GM12878 (cell line): ENCODE measurements around the gene NTM. TPM values are rescaled to one million over a fixed set of nuclear protein-coding genes. Genes with fewer than 3 reads are reported as not detected.

Experiments
- ATAC-seq: fragments of 200-7000 bp; cut with Tn5 transposase; 3 replicates; pipeline ENCODE4 v1.9.1; 2020; ENCODE audit warnings: mild to moderate bottlenecking, moderate library complexity
- BruUV-seq: library from RNA; stranded (reverse); fragments of 400-500 nt; replicated peaks from 2 replicates; lab custom pipeline; 2021; lab: Mats Ljungman, UMichigan
- CTCF ChIA-PET: fragments of 300-600 bp; sonication (Branson Sonifier 250); formaldehyde crosslinking; extraction: SDS; loops from one replicate; lab custom pipeline; 2021; ENCODE audit warnings: inconsistent platforms; lab: Yijun Ruan, JAX
- POLR2A ChIA-PET: fragments of 350-600 bp; formaldehyde crosslinking; extraction: SDS; loops from one replicate; lab custom pipeline; 2021; ENCODE audit warnings: inconsistent platforms; lab: Charles Lee
- RAD21 ChIA-PET: fragments of 300-600 bp; sonication (Branson Sonifier 250); formaldehyde crosslinking; loops from one replicate; lab custom pipeline; 2023; ENCODE audit warnings: antibody characterized with exemption; ENCODE audit not compliant: unreplicated experiment; lab: Charles Lee
- SMC1A ChIA-PET: fragments of 300-600 bp; sonication (Branson Sonifier 250); formaldehyde crosslinking; loops from one replicate; lab custom pipeline; 2023; ENCODE audit not compliant: unreplicated experiment, uncharacterized antibody; lab: Charles Lee
- DNase-seq: peaks from one replicate; pipeline ENCODE4 v3.0.0-alpha.2; 2011; ENCODE audit warnings: low read depth, low spot score
- FAIRE-seq: peaks from 3 replicates; lab custom pipeline; 2011; peaks lifted over from hg19 to GRCh38; lab: Jason Lieb, UNC
- H2AFZ ChIP-seq: 2 replicates; pipeline ENCODE4 v1.6.0; 2011; ENCODE audit warnings: low read depth, low read length, control low read depth; ENCODE audit not compliant: control insufficient read depth
- H3K27ac ChIP-seq: 2 replicates; pipeline ENCODE4 v1.5.1; 2011; ENCODE audit warnings: control low read depth; ENCODE audit not compliant: control insufficient read depth, insufficient read depth
- H3K27me3 ChIP-seq, 2 experiments: replicated peaks in 1 of 2; 2 replicates each; pipeline versions ENCODE4 v1.6.0 to v1.6.1; 2011; ENCODE audit warnings: low read length in 1 of 2; ENCODE audit not compliant: control insufficient read depth in 2 of 2, insufficient read depth in 2 of 2
- H3K36me3 ChIP-seq, 2 experiments: 2 replicates each; pipeline ENCODE4 v1.5.1; 2011; ENCODE audit warnings: low read length in 1 of 2; ENCODE audit not compliant: control insufficient read depth in 2 of 2, insufficient read depth in 2 of 2
- H3K4me1 ChIP-seq: 2 replicates; pipeline ENCODE4 v1.6.1; 2011; ENCODE audit warnings: mild to moderate bottlenecking, low read length, moderate library complexity, mixed read lengths; ENCODE audit not compliant: control insufficient read depth, insufficient read depth
- H3K4me2 ChIP-seq: 2 replicates; pipeline ENCODE4 v1.6.0; 2011; ENCODE audit warnings: control low read depth; ENCODE audit not compliant: control insufficient read depth, insufficient read depth
- H3K4me3 ChIP-seq: fragments of 200-600 bp; sonication (generic); 2 replicates; pipeline ENCODE4 v1.5.1; 2016
- H3K79me2 ChIP-seq: 2 replicates; pipeline ENCODE4 v1.6.0; 2011; ENCODE audit warnings: low read length; ENCODE audit not compliant: control insufficient read depth, insufficient read depth
- H3K9ac ChIP-seq: 2 replicates; pipeline ENCODE4 v1.8.0; 2011; ENCODE audit warnings: low read length, control low read depth, mixed read lengths; ENCODE audit not compliant: control insufficient read depth, insufficient read depth
- H3K9me3 ChIP-seq: replicated peaks from 3 replicates; pipeline ENCODE4 v1.5.1; 2011; ENCODE audit warnings: mild to moderate bottlenecking, low read length; ENCODE audit not compliant: control insufficient read depth, insufficient read depth
- H4K20me1 ChIP-seq: 2 replicates; pipeline ENCODE4 v1.6.0; 2011; ENCODE audit not compliant: control insufficient read depth, insufficient read depth
- CBFB ChIP-seq: IDR thresholded peaks from 2 replicates; pipeline ENCODE4 v1.6.1; 2016; ENCODE audit warnings: antibody characterized with exemption, low read depth
- CEBPB ChIP-seq, 2 experiments: fragments of 150-350 bp in 1 of 2; IDR thresholded peaks; 2 replicates each; pipeline ENCODE4 v1.6.1; 2012 to 2014; ENCODE audit warnings: low read depth in 2 of 2, low read length in 2 of 2, borderline replicate concordance in 1 of 2, inconsistent platforms in 1 of 2
- GABPA ChIP-seq: IDR thresholded peaks from 2 replicates; pipeline ENCODE4 v1.6.1; 2014; ENCODE audit warnings: antibody characterized with exemption, low read depth, mild to moderate bottlenecking, inconsistent platforms
- HDAC2 ChIP-seq: fragments of 200-600 bp; sonication (generic); IDR thresholded peaks from 2 replicates; pipeline ENCODE4 v1.6.1; 2017
- IKZF2 ChIP-seq, 2 experiments: fragments of 450-650 bp; IDR thresholded peaks; 2 replicates each; pipeline ENCODE4 v1.6.1; 2017; ENCODE audit warnings: mild to moderate bottlenecking in 2 of 2, moderate library complexity in 2 of 2
- JUND ChIP-seq: IDR thresholded peaks from 2 replicates; pipeline ENCODE4 v1.6.1; 2012; ENCODE audit warnings: low read depth, mild to moderate bottlenecking, low read length, improper control_type of control experiment, moderate library complexity
- KDM1A ChIP-seq: fragments of 200-600 bp; sonication (generic); IDR thresholded peaks from 2 replicates; pipeline ENCODE4 v1.6.1; 2016; ENCODE audit warnings: borderline replicate concordance
- RCOR1 ChIP-seq: conservative IDR thresholded peaks from 2 replicates; pipeline ENCODE4 v1.6.1; 2012; ENCODE audit warnings: low read depth, low read length, improper control_type of control experiment
- SPI1 ChIP-seq: IDR thresholded peaks from 2 replicates; pipeline ENCODE4 v1.6.1; 2011; ENCODE audit warnings: low read depth, mild to moderate bottlenecking, low read length, moderate library complexity, borderline replicate concordance; ENCODE audit not compliant: insufficient read depth
- WGBS: methylation state at CpG from one replicate; pipeline ENCODE4 v1.1.6; 2016; ENCODE audit warnings: low lambda C conversion rate; ENCODE audit not compliant: insufficient replicate concordance, insufficient coverage; ENCODE audit errors: missing lambda C conversion rate; 5-methylcytosine and 5-hydroxymethylcytosine counted together
- in situ Hi-C: fragments of 300-500 bp; cut with MboI; formaldehyde crosslinking; loops from 9 replicates; pipeline ENCODE4 v1.14.3; 2018; ENCODE audit warnings: mixed read lengths
- intact Hi-C: fragments of 100-400 bp; cut with micrococcal nuclease; formaldehyde crosslinking; loops from one replicate; pipeline ENCODE4 v1.14.2; 2022; ENCODE audit not compliant: unreplicated experiment
- polyA plus RNA-seq, 11 experiments: library from polyadenylated mRNA; depleted of rRNA in 4 of 11; unstranded in 6 of 11; stranded (reverse) in 5 of 11; fragments of >200 nt; fragmentation: Nextera tagmentation in 4 of 11; fragmentation: Illumina TruSeq in 1 of 11; extraction: Ambion mirVana in 4 of 11; extraction: Trizol in 1 of 11; gene quantifications; 1 replicate in 1 of 11; 2 replicates in 10 of 11; pipeline versions ENCODE4 v1.2.1 to v1.2.3, GENCODE V29; 2011 to 2016; ENCODE audit warnings: inconsistent platforms in 2 of 11, missing spikeins in 2 of 11, low read depth in 1 of 11
- total RNA-seq, 4 experiments: library from RNA; depleted of rRNA in 3 of 4; stranded (reverse); fragments of >200 nt in 3 of 4; fragmentation: Illumina TruSeq in 1 of 4; extraction: Trizol in 1 of 4; gene quantifications; 2 replicates each; pipeline versions ENCODE4 v1.2.1 to v1.2.3, GENCODE V29; 2013 to 2021
- TF ChIP-seq, protein P1 (sequence below): IDR thresholded peaks from 2 replicates; pipeline ENCODE4 v1.6.1; 2012; ENCODE audit warnings: low read depth, low read length, improper control_type of control experiment
- TF ChIP-seq, protein P2 (sequence below): IDR thresholded peaks from 2 replicates; pipeline ENCODE4 v1.6.1; 2011; ENCODE audit warnings: low read depth, low read length, improper control_type of control experiment, borderline replicate concordance
- TF ChIP-seq, protein P3 (sequence below): fragments of 450-650 bp; IDR thresholded peaks from 2 replicates; pipeline ENCODE4 v1.6.1; 2017; ENCODE audit warnings: mild to moderate bottlenecking, low read depth, inconsistent platforms; ENCODE audit not compliant: poor library complexity, severe bottlenecking

NTM gene
- total and polyA plus RNA-seq, 10 of the 15 experiments (the other 5 are each of a cell fraction or from before 2014, with no cell fraction given) = not detected

DNA sequence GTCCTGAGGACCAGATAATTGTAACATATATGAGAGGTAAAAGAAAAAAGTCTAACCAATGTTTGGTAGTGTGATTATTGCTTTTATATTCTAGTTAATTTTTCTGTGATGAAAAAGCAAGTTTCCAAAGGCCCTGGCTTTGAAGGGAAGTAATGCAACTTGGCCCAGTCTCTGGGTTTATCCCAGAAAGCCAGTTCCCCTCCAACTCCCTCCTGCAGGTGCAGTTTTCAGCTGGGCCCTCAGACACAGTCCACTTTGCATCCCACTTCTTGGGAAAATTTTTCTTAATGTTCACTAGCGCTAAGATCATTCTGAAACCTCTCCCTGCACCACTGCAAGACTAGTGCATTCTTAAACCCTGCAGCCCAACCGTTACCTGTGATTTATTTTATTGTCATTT lies 586.8 kb downstream of the NTM start:
- Histone ChIP-seq H2AFZ (no peak overlapping the region), H3K27me3 (peaks cover 3% of the 10 kb centered on the region in 2 experiments; a peak in 2 of 4 replicates), H3K79me2 (no peaks in the 10 kb centered on the region), H3K27ac (no peak overlapping the region), H3K4me1 (no peaks in the 10 kb centered on the region), H4K20me1 (no peaks in the 10 kb centered on the region), H3K9ac (no peak overlapping the region), H3K36me3 (no peaks in the 10 kb centered on the region), H3K4me2 (no peak overlapping the region), H3K9me3 (no peaks in the 10 kb centered on the region), H3K4me3 (no peak overlapping the region)
- intact Hi-C loops (no loop called here), in situ Hi-C loops (no loop called here)
- no TSS peak for BruUV-seq
- ChIA-PET POLR2A (no interaction called here), CTCF (no interaction called here), SMC1A (no interaction called here), RAD21 (no interaction called here)
- WGBS = 0% methylated on average over 2 of the region's 2 CpGs
- DNase-seq = no peak
- no peak for ATAC-seq
- no peak for FAIRE-seq
- TF ChIP-seq, protein P1, sequence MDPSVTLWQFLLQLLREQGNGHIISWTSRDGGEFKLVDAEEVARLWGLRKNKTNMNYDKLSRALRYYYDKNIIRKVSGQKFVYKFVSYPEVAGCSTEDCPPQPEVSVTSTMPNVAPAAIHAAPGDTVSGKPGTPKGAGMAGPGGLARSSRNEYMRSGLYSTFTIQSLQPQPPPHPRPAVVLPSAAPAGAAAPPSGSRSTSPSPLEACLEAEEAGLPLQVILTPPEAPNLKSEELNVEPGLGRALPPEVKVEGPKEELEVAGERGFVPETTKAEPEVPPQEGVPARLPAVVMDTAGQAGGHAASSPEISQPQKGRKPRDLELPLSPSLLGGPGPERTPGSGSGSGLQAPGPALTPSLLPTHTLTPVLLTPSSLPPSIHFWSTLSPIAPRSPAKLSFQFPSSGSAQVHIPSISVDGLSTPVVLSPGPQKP = no peak
- TF ChIP-seq, protein P2, sequence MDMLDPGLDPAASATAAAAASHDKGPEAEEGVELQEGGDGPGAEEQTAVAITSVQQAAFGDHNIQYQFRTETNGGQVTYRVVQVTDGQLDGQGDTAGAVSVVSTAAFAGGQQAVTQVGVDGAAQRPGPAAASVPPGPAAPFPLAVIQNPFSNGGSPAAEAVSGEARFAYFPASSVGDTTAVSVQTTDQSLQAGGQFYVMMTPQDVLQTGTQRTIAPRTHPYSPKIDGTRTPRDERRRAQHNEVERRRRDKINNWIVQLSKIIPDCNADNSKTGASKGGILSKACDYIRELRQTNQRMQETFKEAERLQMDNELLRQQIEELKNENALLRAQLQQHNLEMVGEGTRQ = no peak
- TF ChIP-seq CEBPB (IDR thresholded peaks at IDR 0.05; ENCODE audit: borderline replicate concordance in 1 of 2, low read depth in 2 of 2, low read length in 2 of 2) (no peak), RCOR1 (no peak), CBFB (no peak), KDM1A (no peak), JUND (no peak), GABPA (no peak), IKZF2 (IDR thresholded peaks at IDR 0.05) (no peak), SPI1 (no peak), HDAC2 (no peak)
- TF ChIP-seq, protein P3, sequence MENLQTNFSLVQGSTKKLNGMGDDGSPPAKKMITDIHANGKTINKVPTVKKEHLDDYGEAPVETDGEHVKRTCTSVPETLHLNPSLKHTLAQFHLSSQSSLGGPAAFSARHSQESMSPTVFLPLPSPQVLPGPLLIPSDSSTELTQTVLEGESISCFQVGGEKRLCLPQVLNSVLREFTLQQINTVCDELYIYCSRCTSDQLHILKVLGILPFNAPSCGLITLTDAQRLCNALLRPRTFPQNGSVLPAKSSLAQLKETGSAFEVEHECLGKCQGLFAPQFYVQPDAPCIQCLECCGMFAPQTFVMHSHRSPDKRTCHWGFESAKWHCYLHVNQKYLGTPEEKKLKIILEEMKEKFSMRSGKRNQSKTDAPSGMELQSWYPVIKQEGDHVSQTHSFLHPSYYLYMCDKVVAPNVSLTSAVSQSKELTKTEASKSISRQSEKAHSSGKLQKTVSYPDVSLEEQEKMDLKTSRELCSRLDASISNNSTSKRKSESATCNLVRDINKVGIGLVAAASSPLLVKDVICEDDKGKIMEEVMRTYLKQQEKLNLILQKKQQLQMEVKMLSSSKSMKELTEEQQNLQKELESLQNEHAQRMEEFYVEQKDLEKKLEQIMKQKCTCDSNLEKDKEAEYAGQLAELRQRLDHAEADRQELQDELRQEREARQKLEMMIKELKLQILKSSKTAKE = no peak
